DOHH2 (cell line): ENCODE measurements around the gene SNRPA1.

ENCODE experiments used
- H3F3A ChIP-seq: fragments of 200-600 bp; sonication (generic), shearing (Covaris generic); 2 replicates; pipeline ENCODE4 v1.6.0; 2016; ENCODE audit warnings: antibody characterized with exemption, mild to moderate bottlenecking; ENCODE audit not compliant: control insufficient read depth, insufficient read depth
- H3K27ac ChIP-seq: fragments of 200-600 bp; sonication (generic); 2 replicates; pipeline ENCODE4 v1.5.1; 2014; ENCODE audit warnings: low read depth, mild to moderate bottlenecking, low read length, moderate library complexity
- H3K27me3 ChIP-seq: fragments of 200-600 bp; sonication (generic); 2 replicates; pipeline ENCODE4 v1.6.1; 2014; ENCODE audit warnings: mild to moderate bottlenecking, low read length, mixed read lengths; ENCODE audit not compliant: control insufficient read depth
- H3K36me3 ChIP-seq: fragments of 200-600 bp; sonication (generic); 2 replicates; pipeline ENCODE4 v1.6.1; 2014; ENCODE audit warnings: mild to moderate bottlenecking, low read length, moderate library complexity, mixed read lengths; ENCODE audit not compliant: control insufficient read depth
- H3K4me1 ChIP-seq: fragments of 200-600 bp; sonication (generic); 2 replicates; pipeline ENCODE4 v1.6.1; 2014; ENCODE audit warnings: mild to moderate bottlenecking, low read length, mixed read lengths; ENCODE audit not compliant: control insufficient read depth
- H3K4me2 ChIP-seq: fragments of 200-600 bp; sonication (generic); 2 replicates; pipeline ENCODE4 v1.6.0; 2014; ENCODE audit warnings: mild to moderate bottlenecking, low read length, moderate library complexity
- H3K4me3 ChIP-seq: fragments of 200-600 bp; sonication (generic); 2 replicates; pipeline ENCODE4 v1.5.1; 2014; ENCODE audit warnings: mild to moderate bottlenecking, low read length, mixed read lengths
- H3K79me2 ChIP-seq: fragments of 200-600 bp; sonication (generic); 2 replicates; pipeline ENCODE4 v1.6.1; 2014; ENCODE audit warnings: mild to moderate bottlenecking, low read length, mixed read lengths; ENCODE audit not compliant: control insufficient read depth
- H3K9me2 ChIP-seq: fragments of 200-600 bp; sonication (generic); replicated peaks from 2 replicates; pipeline ENCODE4 v1.6.1; 2014; ENCODE audit warnings: mild to moderate bottlenecking, low read length, mixed read lengths; ENCODE audit not compliant: control insufficient read depth
- H3K9me3 ChIP-seq: fragments of 200-600 bp; sonication (generic); 2 replicates; pipeline ENCODE4 v1.6.1; 2014; ENCODE audit warnings: antibody characterized with exemption, low read length, mixed read lengths; ENCODE audit not compliant: control insufficient read depth, insufficient read depth
- H4K20me1 ChIP-seq: fragments of 200-600 bp; sonication (generic); 2 replicates; pipeline ENCODE4 v1.6.0; 2014; ENCODE audit warnings: low read depth, mild to moderate bottlenecking, antibody characterized with exemption, low read length, moderate library complexity; ENCODE audit not compliant: control insufficient read depth, insufficient read depth
- CTCF ChIP-seq: fragments of 200-600 bp; sonication (generic); IDR thresholded peaks from one replicate; pipeline ENCODE4 v1.5.1; 2014; ENCODE audit warnings: antibody characterized with exemption, mild to moderate bottlenecking, low read depth, low read length; ENCODE audit not compliant: poor library complexity, severe bottlenecking
- EZH2phosphoT487 ChIP-seq: fragments of 200-600 bp; sonication (generic); IDR thresholded peaks from 2 replicates; pipeline ENCODE4 v1.6.1; 2017; ENCODE audit warnings: borderline replicate concordance, mild to moderate bottlenecking, antibody characterized with exemption, low read length, moderate library complexity, mixed read lengths

The SNRPA1 gene

GRCh38 chr15:101310508-101310907, 15.5 kb upstream of the SNRPA1 start:
- Histone ChIP-seq H3F3A (no peaks in the 10 kb centered on the region), H3K9me2 (no peaks in the 10 kb centered on the region), H4K20me1 (no peaks in the 10 kb centered on the region), H3K27ac (no peak overlapping the region), H3K27me3 (no peaks in the 10 kb centered on the region), H3K4me3 (no peak overlapping the region), H3K9me3 (no peaks in the 10 kb centered on the region), H3K79me2 (no peaks in the 10 kb centered on the region), H3K4me1 (no peaks in the 10 kb centered on the region), H3K4me2 (no peak overlapping the region), H3K36me3 (no peaks in the 10 kb centered on the region)
- TF ChIP-seq CTCF = no peak
- no peak for TF ChIP-seq EZH2phosphoT487

GRCh38 chr15:101310161-101310480, 15.1 kb upstream of the SNRPA1 start:
- Histone ChIP-seq H3K27ac (no peak overlapping the region), H3K4me3 (no peak overlapping the region), H3K9me2 (no peaks in the 10 kb centered on the region), H3K27me3 (no peaks in the 10 kb centered on the region), H3K9me3 (no peaks in the 10 kb centered on the region), H3K4me2 (no peak overlapping the region), H3K36me3 (no peaks in the 10 kb centered on the region), H3F3A (no peaks in the 10 kb centered on the region), H4K20me1 (no peaks in the 10 kb centered on the region), H3K4me1 (no peaks in the 10 kb centered on the region), H3K79me2 (no peaks in the 10 kb centered on the region)
- TF ChIP-seq EZH2phosphoT487 = no peak
- no peak for TF ChIP-seq CTCF

GRCh38 chr15:101309436-101310160, 14.6 kb upstream of the SNRPA1 start:
- Histone ChIP-seq H3K4me1 (no peaks in the 10 kb centered on the region), H3K27ac (no peak overlapping the region), H3K9me2 (no peaks in the 10 kb centered on the region), H3K79me2 (no peaks in the 10 kb centered on the region), H3K9me3 (no peaks in the 10 kb centered on the region), H3F3A (no peaks in the 10 kb centered on the region), H3K36me3 (no peaks in the 10 kb centered on the region), H3K4me3 (no peak overlapping the region), H3K27me3 (no peaks in the 10 kb centered on the region), H4K20me1 (no peaks in the 10 kb centered on the region), H3K4me2 (no peak overlapping the region)
- TF ChIP-seq CTCF = no peak
- no peak for TF ChIP-seq EZH2phosphoT487
